Stomach (tissue), 9 donors: Measurements from ENCODE around the gene LAMTOR1. TPM values are rescaled to one million over a fixed set of nuclear protein-coding genes. Genes with fewer than 3 reads are reported as not detected.
"Not testable (repeated sequence)": the region's sequence is repeated elsewhere in the genome, so short reads cannot be mapped to it uniquely, and the experiment has no call there.

ENCODE experiments used
- DNase-seq, 2 donors: peaks; one replicate each; pipeline versions ENCODE4 v3.0.0 to v3.0.0-alpha.2; 2013 to 2019
- H3K27ac ChIP-seq, 5 donors: fragments of 200-600 bp in 4 of 5; sonication (generic) in 4 of 5; one replicate each; pipeline ENCODE4 v1.5.1; 2013 to 2019; ENCODE audit warnings: mild to moderate bottlenecking in 1 of 5, moderate library complexity in 1 of 5
- H3K27me3 ChIP-seq, 3 donors: fragments of 200-600 bp; sonication (generic); one replicate each; pipeline ENCODE4 v1.5.1; 2017 to 2019; ENCODE audit warnings: mixed run types in 1 of 3
- H3K36me3 ChIP-seq, 4 donors: fragments of 200-600 bp; sonication (generic); 1 replicate in 3 of 4; 2 replicates in 1 of 4; pipeline ENCODE4 v1.5.1; 2016 to 2019
- H3K4me1 ChIP-seq, 4 donors: fragments of 200-600 bp; sonication (generic); one replicate each; pipeline ENCODE4 v1.5.1; 2016 to 2019
- H3K4me3 ChIP-seq, 4 donors: fragments of 200-600 bp; sonication (generic) in 3 of 4; one replicate each; pipeline ENCODE4 v1.5.1; 2016 to 2019; ENCODE audit warnings: mild to moderate bottlenecking in 1 of 4
- H3K9me3 ChIP-seq, 4 donors: fragments of 200-600 bp; sonication (generic); one replicate each; pipeline ENCODE4 v1.5.1; 2016 to 2019
- EP300 ChIP-seq: sonication (generic); formaldehyde crosslinking; IDR thresholded peaks from one replicate; pipeline ENCODE4 v1.6.1; 2017; ENCODE audit warnings: antibody characterized with exemption
- POLR2A ChIP-seq, 4 donors: fragments of 450-650 bp; IDR thresholded peaks; one replicate each; pipeline ENCODE4 v1.6.1; 2016; ENCODE audit warnings: antibody characterized with exemption in 4 of 4, control low read depth in 2 of 4, mild to moderate bottlenecking in 1 of 4, moderate library complexity in 1 of 4
- POLR2AphosphoS5 ChIP-seq, 3 donors: sonication (generic); formaldehyde crosslinking; IDR thresholded peaks; one replicate each; pipeline ENCODE4 v1.6.1; 2016; ENCODE audit warnings: antibody characterized with exemption in 3 of 3
- WGBS, 5 donors: extraction: QIAGEN DNeasy Blood & Tissue Kit in 3 of 5; methylation state at CpG; one replicate each; pipeline versions ENCODE4 v1.1.5 to v1.1.7; 2013 to 2018; 5-methylcytosine and 5-hydroxymethylcytosine counted together
- intact Hi-C: fragments of 100-400 bp; cut with DNase I; formaldehyde crosslinking; loops from one replicate; pipeline ENCODE4 v1.15.1; 2023; ENCODE audit warnings: low total_unique reads
- polyA plus RNA-seq, 3 donors: library from polyadenylated mRNA; stranded (reverse); fragments of 200-250 nt; gene quantifications; one replicate each; pipeline ENCODE4 v1.2.3, GENCODE V29; 2013
- total RNA-seq, 5 donors: library from RNA; depleted of rRNA; stranded (reverse); fragments of >200 nt; gene quantifications; one replicate each; pipeline versions ENCODE4 v1.1.0 to v1.2.3, GENCODE V29; 2014 to 2016
- TF ChIP-seq, protein P1 (sequence below), 7 experiments: fragments of 450-650 bp in 4 of 7; fragments of 200-600 bp in 3 of 7; sonication (generic) in 3 of 7; IDR thresholded peaks; one replicate each; pipeline ENCODE4 v1.5.1; 2016 to 2019; ENCODE audit warnings: antibody characterized with exemption in 7 of 7, control low read depth in 2 of 7, mild to moderate bottlenecking in 1 of 7
- donor health status: healthy with polysubstance abuse.
- donor health status: Bipolar disorder and iron deficiency.
- donor health status: healthy.

Gene LAMTOR1
- total and polyA plus RNA-seq, 8 donors = 3.5 to 159 (median 94.3) TPM

DNA sequence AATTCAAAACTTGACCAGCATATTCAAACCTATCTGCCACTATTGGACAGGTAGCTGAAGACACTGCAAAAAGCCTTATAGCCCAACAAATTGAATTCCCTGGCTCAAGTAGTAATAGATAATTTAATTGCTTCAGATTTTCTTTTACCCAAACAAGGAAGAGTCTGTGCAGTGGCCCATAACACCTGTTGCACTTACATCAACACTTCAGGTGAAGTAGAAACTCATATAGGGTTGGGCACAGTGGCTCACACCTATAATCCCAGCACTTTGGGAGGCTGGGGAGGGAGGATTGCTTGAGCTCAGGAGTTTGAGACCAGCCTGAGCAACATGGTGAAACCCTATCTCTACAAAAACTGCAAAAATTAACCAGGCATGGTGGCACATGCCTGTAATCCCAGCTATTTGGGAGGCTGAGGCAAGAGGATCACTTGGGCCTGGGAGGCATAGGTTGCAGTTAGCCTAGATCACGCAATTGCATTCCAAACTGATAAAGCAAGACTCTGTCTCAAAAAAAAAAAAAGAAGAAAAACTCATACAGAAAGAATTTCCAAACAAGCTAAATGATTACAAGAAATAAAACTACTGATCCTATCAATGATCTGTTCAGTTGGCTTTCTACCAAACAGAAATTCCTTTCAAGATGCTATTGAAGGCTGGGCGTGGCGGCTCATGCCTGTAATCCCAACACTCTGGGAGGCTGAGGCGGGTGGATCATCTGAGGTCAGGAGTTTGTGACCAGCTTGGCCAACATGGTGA is 41.9 kb upstream of the LAMTOR1 start:
- H3K9me3 ChIP-seq = no peaks in the 10 kb centered on the region
- DNase-seq = no peak
- 75 to 86% (median 82%) methylated on average over 4 of the region's 4 CpGs for WGBS, 5 donors
- TF ChIP-seq, protein P1, sequence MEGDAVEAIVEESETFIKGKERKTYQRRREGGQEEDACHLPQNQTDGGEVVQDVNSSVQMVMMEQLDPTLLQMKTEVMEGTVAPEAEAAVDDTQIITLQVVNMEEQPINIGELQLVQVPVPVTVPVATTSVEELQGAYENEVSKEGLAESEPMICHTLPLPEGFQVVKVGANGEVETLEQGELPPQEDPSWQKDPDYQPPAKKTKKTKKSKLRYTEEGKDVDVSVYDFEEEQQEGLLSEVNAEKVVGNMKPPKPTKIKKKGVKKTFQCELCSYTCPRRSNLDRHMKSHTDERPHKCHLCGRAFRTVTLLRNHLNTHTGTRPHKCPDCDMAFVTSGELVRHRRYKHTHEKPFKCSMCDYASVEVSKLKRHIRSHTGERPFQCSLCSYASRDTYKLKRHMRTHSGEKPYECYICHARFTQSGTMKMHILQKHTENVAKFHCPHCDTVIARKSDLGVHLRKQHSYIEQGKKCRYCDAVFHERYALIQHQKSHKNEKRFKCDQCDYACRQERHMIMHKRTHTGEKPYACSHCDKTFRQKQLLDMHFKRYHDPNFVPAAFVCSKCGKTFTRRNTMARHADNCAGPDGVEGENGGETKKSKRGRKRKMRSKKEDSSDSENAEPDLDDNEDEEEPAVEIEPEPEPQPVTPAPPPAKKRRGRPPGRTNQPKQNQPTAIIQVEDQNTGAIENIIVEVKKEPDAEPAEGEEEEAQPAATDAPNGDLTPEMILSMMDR (IDR thresholded peaks at IDR 0.05) = no peak
- TF ChIP-seq POLR2AphosphoS5 (IDR thresholded peaks at IDR 0.05) (no peak), POLR2A (IDR thresholded peaks at IDR 0.05) (no peak), EP300 (no peak)
- H3K27ac ChIP-seq = no peak overlapping the region
- no peaks in the 10 kb centered on the region for H3K36me3 ChIP-seq
- intact Hi-C loops = loop anchor here (5.0 kb wide), 1 partner anchor 168 kb away; no protein-coding TSS in a partner anchor
- no peak overlapping the region for H3K4me3 ChIP-seq
- H3K27me3 ChIP-seq = no peaks in the 10 kb centered on the region
- no peaks in the 10 kb centered on the region for H3K4me1 ChIP-seq

DNA sequence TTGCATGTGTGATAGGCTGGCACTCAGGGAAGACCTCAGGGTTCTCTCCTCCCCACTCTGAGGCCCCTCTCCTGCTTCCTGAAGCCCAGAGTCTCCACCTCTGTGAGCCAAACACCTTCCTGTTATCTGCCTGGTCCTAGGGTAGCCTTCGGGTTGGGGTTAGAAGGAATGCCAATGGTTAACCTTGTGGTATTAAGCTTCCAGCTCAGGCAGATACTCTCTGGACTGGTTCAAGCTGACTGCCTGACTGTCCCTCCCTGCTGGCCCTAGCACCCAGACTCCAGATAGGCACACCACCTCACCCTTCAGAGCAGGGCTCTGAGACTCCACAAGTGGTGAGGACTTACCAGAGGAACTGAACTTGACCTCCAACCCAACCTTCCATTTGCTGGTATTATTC is 39.4 kb upstream of the LAMTOR1 start:
- WGBS, 5 donors = 53 to 82% (median 64%) methylated on average over 1 of the region's 1 CpG; no CpG with 5 or more reads in 2 of the 5 donors
- H3K9me3 ChIP-seq, DNase-seq, H3K27me3 ChIP-seq, H3K4me3 ChIP-seq, intact Hi-C loops, H3K4me1 ChIP-seq, H3K27ac ChIP-seq, H3K36me3 ChIP-seq: not testable (repeated sequence)

DNA sequence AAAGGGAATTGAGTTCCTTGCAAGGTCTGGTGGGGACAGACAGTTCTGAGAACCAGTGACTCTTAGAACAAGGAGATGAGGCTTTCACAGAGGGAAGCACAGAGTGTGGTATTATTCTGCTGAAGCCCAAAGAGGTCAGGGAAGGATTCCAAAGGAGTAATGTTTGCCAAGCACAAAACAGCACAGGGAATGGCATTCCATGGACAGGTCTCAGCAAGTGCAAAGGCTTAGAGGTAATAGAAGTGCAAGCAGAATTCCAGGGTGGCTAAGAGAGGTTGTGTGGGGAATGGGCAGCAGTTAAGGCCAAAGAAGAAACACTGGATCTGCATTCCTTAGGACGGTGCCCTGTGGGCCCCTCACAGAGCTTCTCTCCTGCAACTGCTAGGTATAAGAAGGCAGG is 39.0 kb upstream of the LAMTOR1 start:
- H3K27ac ChIP-seq, DNase-seq, H3K4me1 ChIP-seq, intact Hi-C loops, H3K27me3 ChIP-seq, H3K4me3 ChIP-seq, H3K9me3 ChIP-seq, H3K36me3 ChIP-seq: not testable (repeated sequence)
- 20 to 60% (median 50%) methylated on average over 1 of the region's 1 CpG for WGBS, 5 donors

DNA sequence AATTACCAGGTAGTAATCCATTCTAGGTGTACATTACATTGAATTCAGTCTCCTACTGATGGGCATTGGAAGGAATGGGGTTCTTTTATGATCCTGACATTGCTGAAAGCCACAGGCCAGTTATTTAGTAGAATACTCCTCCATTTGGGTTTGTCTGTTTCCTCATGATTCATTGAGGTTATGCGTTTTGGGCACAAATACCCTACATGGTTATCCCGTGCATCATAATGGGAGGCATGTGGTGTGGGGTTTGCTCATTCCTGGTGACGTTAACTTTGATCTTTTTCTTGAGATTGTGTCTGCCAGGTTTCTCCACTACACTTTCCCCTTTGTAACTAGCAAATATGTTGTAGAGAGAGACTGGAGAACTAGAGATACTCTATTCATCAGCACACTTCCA is 38.0 kb upstream of the LAMTOR1 start:
- intact Hi-C loops = no loop called here
- Histone ChIP-seq H3K4me3 (no peak overlapping the region), H3K36me3 (no peaks in the 10 kb centered on the region), H3K4me1 (no peaks in the 10 kb centered on the region), H3K27me3 (no peaks in the 10 kb centered on the region), H3K9me3 (no peaks in the 10 kb centered on the region), H3K27ac (no peak overlapping the region)
- 56 to 74% (median 70%) methylated on average over 3 of the region's 3 CpGs for WGBS, 5 donors
- no peak for DNase-seq
- TF ChIP-seq POLR2A (IDR thresholded peaks at IDR 0.05) = no peak
- no peak for TF ChIP-seq EP300
- TF ChIP-seq, protein P1 (IDR thresholded peaks at IDR 0.05) = no peak
- no peak for TF ChIP-seq POLR2AphosphoS5 (IDR thresholded peaks at IDR 0.05)

DNA sequence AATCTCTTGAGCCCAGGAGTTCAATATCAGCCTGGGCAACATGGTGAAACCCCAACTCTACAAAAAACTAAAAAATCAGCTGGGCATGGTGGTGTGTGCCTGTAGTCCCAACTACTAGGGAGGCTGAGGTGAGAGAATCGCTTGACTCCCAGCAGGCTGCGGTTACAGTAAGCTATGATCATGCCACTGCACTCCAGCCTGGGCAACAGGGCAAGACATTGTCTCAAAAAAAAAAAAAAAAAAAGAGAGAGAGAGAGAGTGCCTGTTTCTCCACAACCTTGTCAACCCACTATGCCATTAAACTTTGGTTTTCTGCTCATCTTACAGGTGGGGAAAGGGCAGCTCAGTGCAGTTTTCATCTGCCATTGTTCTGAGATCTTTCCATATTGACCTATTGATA is 37.6 kb upstream of the LAMTOR1 start:
- Histone ChIP-seq H3K4me1 (no peaks in the 10 kb centered on the region), H3K36me3 (no peaks in the 10 kb centered on the region), H3K4me3 (no peak overlapping the region), H3K27me3 (peaks cover 0 to 3% (median 0%) of the 10 kb centered on the region in 3 donors), H3K27ac (no peak overlapping the region), H3K9me3 (no peaks in the 10 kb centered on the region)
- intact Hi-C loops = no loop called here
- TF ChIP-seq, protein P1 (IDR thresholded peaks at IDR 0.05) = no peak
- no peak for TF ChIP-seq EP300
- no peak for TF ChIP-seq POLR2AphosphoS5 (IDR thresholded peaks at IDR 0.05)
- TF ChIP-seq POLR2A (IDR thresholded peaks at IDR 0.05) = no peak
- 74 to 98% (median 95%) methylated on average over 2 of the region's 2 CpGs for WGBS, 5 donors
- DNase-seq = no peak
